ENCODE data around the gene RGS7.

DNA sequence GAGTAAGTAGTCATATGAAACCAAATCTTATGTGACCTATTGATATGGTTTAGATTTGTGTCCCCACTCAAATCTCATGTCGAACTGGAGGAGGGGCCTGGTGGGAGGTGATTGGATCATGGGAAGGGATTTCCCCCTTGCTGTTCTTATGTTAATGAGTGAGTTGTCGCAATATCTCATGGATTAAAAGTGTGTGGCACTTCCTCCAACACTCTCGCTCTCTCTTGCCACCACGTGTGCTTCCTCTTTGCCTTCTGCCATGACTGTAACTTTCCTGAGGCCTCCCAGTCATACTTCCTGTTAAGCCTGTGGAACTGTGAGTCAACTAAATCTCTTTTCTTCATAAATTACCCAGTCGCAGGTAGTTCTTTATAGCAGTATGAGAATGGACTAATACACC lies 241.2 kb downstream of the RGS7 start:
- no peak for TF ChIP-seq TAF1 (IDR thresholded peaks at IDR 0.05; ENCODE audit: borderline replicate concordance, low read depth, low read length)
- no peak for TF ChIP-seq NFYB (IDR thresholded peaks at IDR 0.05; ENCODE audit: insufficient read depth, low read depth, low read length)
- TF ChIP-seq SRF (IDR thresholded peaks at IDR 0.05; ENCODE audit: low read depth in 2 of 2, low read length in 2 of 2), result no peak
- TF ChIP-seq NR2C2 (IDR thresholded peaks at IDR 0.05; ENCODE audit: borderline replicate concordance, control insufficient read depth, insufficient read length, low read depth), result no peak
- no peak for TF ChIP-seq POLR2A (IDR thresholded peaks at IDR 0.05; ENCODE audit: low read depth, low read length)
- TF ChIP-seq, protein P1, sequence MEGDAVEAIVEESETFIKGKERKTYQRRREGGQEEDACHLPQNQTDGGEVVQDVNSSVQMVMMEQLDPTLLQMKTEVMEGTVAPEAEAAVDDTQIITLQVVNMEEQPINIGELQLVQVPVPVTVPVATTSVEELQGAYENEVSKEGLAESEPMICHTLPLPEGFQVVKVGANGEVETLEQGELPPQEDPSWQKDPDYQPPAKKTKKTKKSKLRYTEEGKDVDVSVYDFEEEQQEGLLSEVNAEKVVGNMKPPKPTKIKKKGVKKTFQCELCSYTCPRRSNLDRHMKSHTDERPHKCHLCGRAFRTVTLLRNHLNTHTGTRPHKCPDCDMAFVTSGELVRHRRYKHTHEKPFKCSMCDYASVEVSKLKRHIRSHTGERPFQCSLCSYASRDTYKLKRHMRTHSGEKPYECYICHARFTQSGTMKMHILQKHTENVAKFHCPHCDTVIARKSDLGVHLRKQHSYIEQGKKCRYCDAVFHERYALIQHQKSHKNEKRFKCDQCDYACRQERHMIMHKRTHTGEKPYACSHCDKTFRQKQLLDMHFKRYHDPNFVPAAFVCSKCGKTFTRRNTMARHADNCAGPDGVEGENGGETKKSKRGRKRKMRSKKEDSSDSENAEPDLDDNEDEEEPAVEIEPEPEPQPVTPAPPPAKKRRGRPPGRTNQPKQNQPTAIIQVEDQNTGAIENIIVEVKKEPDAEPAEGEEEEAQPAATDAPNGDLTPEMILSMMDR (IDR thresholded peaks at IDR 0.05 in 2 of 3, conservative IDR thresholded peaks at IDR 0.05 in 1 of 3; ENCODE audit: control insufficient read depth in 2 of 3, extremely low read depth in 1 of 3, insufficient read depth in 1 of 3, low read depth in 3 of 3, low read length in 3 of 3), result no peak
- TF ChIP-seq IKZF1 (conservative IDR thresholded peaks at IDR 0.05), result no peak
- TF ChIP-seq CEBPZ (IDR thresholded peaks at IDR 0.05; ENCODE audit: low read depth, low read length), result no peak
- TF ChIP-seq POLR2AphosphoS5 (IDR thresholded peaks at IDR 0.05; ENCODE audit: low read length), result no peak
- TF ChIP-seq, protein P2, sequence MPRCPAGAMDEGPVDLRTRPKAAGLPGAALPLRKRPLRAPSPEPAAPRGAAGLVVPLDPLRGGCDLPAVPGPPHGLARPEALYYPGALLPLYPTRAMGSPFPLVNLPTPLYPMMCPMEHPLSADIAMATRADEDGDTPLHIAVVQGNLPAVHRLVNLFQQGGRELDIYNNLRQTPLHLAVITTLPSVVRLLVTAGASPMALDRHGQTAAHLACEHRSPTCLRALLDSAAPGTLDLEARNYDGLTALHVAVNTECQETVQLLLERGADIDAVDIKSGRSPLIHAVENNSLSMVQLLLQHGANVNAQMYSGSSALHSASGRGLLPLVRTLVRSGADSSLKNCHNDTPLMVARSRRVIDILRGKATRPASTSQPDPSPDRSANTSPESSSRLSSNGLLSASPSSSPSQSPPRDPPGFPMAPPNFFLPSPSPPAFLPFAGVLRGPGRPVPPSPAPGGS (IDR thresholded peaks at IDR 0.05; ENCODE audit: borderline replicate concordance, insufficient read depth, low read depth, low read length, poor library complexity, severe bottlenecking), result no peak
- TF ChIP-seq WRNIP1 (IDR thresholded peaks at IDR 0.05; ENCODE audit: borderline replicate concordance, low read depth, low read length), result no peak

All from GM12878 (cell line).